WI38 (cell line): Measurements from ENCODE around the gene RNF144B.

Experiments used
- H3K4me3 ChIP-seq: 2 replicates; pipeline ENCODE4 v1.5.1; 2011; ENCODE audit warnings: low read depth, mild to moderate bottlenecking, control low read depth, low read length
- TF ChIP-seq, protein P1 (sequence below): IDR thresholded peaks from 2 replicates; pipeline ENCODE4 v1.5.1; 2012; ENCODE audit warnings: low read depth, mild to moderate bottlenecking, control low read depth, low read length

Gene RNF144B

DNA sequence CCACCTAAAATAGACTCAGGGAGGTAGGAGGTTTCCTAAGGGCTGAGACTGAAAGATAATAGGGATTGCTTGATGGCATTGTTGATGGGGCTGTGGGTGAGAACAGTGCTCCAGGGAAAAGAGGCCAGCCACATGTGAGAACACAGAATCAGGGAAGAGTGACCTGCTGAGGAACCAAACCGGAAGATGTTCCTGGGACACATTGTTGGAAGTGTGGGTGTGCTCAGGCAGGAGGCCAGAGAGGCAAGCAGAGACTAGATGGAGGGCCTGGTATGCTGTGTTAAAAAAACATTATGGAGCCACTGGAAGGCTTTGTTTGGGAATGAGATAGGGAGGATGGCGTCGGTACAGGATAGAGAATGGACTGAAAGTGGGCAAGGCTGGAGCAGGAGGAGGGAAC is 23.3 kb downstream of the RNF144B start:
- TF ChIP-seq, protein P1, sequence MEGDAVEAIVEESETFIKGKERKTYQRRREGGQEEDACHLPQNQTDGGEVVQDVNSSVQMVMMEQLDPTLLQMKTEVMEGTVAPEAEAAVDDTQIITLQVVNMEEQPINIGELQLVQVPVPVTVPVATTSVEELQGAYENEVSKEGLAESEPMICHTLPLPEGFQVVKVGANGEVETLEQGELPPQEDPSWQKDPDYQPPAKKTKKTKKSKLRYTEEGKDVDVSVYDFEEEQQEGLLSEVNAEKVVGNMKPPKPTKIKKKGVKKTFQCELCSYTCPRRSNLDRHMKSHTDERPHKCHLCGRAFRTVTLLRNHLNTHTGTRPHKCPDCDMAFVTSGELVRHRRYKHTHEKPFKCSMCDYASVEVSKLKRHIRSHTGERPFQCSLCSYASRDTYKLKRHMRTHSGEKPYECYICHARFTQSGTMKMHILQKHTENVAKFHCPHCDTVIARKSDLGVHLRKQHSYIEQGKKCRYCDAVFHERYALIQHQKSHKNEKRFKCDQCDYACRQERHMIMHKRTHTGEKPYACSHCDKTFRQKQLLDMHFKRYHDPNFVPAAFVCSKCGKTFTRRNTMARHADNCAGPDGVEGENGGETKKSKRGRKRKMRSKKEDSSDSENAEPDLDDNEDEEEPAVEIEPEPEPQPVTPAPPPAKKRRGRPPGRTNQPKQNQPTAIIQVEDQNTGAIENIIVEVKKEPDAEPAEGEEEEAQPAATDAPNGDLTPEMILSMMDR = no peak
- no peak overlapping the region for H3K4me3 ChIP-seq

DNA sequence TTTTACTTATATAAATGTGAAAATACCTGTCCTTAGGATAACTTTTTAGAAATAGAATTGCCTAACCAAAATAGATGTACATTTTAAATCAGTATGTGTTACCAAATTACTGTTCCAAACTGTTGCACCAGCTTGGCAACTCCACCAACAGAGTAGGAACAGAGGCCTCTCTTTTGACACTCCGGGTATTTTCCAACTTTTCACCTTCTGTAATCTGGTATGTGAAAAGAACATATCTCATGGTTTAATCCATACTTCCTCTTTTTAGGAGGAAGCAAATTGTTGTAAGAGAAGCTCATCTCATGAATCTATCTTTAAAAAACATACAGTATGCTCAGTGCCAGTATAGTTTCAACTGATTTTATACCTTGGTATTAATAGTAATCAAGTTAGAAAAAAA is 24.9 kb downstream of the RNF144B start:
- no peak overlapping the region for H3K4me3 ChIP-seq

DNA sequence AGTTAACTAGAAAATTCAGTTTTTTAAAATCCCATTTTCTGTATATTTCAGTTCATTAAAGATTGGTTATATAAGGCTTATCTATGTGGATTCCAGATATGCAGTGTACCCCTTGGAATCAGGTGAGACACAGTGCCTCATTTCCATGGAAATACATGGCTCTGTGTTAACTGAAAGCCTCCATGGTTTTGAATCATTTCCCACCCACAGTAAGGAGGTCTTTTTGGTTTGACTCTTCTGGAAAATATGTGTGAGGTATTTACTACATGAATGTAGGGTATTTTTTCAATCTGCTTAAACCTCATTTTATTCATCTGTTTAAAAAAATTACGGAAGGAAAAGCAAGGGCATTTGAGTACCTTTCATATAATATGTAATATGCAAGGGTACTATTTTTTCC is 25.5 kb downstream of the RNF144B start:
- no peak overlapping the region for H3K4me3 ChIP-seq
- TF ChIP-seq, protein P1 = no peak

More for the DNA sequence above, 24.9 kb downstream of the RNF144B start:
- TF ChIP-seq, protein P1 = no peak

DNA sequence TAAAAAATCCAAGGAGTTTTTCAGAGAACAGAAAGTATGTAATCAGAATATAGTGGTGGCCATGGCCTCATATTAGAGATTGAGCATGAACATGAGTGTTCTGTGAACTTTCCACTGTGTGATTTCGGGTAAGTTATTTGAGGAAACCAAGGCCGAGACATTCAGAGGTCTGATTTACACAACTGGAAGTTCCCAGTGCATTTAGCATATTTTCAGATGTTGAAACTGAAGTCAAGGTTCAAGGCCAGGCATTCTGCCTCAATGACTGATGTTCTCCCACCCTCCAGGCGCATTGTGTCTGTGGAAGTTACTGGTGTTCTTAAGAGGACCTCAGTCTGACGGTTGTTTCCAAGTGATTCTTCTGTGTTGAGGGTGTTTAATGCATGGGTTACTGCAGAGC is 26.2 kb downstream of the RNF144B start:
- TF ChIP-seq, protein P1 = no peak
- H3K4me3 ChIP-seq = no peak overlapping the region

DNA sequence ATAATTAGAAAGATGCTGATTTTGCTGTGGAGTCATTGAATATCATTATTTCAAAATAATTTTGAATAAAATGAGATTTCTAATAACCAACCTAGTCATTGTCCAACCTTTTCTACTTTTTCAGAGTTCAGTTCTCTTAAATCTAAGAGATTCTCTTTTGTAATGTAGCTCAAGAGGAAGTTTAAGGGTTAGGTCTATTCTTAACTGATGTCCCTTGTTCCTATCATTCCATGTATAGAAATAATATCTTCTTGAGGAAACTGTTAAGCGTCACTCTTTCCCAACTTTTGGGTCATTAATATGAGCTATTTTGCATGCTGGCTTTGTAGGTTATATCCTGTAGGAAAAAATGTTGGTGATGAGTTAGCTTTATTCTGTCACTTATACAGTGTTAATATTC is 27.0 kb downstream of the RNF144B start:
- TF ChIP-seq, protein P1 = no peak
- no peak overlapping the region for H3K4me3 ChIP-seq

DNA sequence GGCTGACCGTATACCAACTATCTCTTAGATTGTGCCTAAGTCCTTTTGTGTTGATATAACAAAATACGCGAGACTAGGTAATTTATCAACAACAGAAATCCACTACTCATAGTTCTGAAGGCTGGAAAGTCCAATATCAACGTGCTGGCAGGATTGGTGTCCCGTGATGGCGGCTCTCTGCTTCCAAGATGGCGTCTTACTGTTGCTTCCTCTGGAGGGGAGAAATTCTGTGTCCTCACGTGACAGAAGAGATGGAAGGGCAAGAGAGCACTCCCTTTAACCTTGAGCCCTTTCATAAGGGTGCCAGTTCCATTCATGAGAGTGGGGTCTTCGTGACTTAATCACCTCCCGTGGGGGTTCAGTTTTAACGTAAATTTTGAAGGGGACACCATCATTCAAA is 28.1 kb downstream of the RNF144B start:
- H3K4me3 ChIP-seq = no peak overlapping the region
- TF ChIP-seq, protein P1 = no peak

DNA sequence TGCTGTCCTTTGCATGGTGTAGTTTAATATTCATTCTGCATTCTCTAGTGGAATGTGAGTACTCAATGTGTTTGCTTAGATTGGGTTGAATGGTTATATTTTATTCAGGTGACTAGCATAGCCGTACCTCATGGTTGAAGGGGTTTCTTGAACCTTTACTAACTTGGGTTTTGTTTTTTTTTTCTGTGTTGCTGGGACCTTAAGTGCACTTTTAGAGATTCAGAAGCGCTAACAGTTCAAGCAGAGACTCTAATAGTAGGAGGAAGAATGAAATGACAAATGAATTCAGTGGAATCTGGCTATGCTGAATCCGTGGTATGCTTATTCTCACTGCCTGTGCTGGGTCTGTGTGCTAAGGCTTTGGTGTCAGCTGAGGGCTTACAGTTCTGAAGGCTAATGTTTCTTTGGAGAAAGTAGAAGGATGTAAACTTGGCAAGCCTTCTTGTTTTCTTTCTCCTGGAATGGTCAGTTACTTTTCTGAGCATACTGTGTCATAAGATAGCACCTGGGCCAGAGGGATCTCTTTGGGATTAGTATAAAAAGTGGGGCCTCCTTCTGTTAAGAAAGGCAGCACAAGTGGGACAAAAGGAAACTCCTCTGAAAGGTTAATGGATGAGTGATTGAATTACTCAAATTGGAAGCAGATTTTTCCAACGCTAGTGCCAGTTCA is 28.7 kb downstream of the RNF144B start:
- H3K4me3 ChIP-seq = no peak overlapping the region
- TF ChIP-seq, protein P1 = no peak
